Measurements from ENCODE around the gene LIG3.
"Not testable (repeated sequence)": the region's sequence is repeated elsewhere in the genome, so short reads cannot be mapped to it uniquely, and the experiment has no call there.

LIG3 gene

DNA sequence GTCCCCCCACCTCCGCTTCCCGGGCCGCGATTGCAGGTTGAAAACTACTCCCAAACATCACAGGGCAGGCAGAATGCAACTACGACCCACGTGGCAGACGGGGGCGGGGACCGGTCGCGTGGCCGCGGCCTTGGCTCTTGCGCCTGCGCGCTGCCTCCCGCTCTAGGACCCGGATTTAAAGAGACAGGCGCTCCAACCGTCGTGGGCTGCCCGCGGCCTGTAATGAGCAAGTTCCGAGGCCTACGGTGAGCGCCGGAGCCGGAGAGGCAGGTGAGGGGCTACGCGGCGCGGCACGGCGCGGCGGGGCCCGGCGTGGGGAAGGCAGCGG is at the start of gene LIG3:
TSS of gene LIG3 (plus strand) at position 160 of the 328 bp plus-strand sequence. CDS start 2,494 bp downstream, outside the sequence.
- peak; percentile 92 to 97 (median 92) for DNase-seq

DNA sequence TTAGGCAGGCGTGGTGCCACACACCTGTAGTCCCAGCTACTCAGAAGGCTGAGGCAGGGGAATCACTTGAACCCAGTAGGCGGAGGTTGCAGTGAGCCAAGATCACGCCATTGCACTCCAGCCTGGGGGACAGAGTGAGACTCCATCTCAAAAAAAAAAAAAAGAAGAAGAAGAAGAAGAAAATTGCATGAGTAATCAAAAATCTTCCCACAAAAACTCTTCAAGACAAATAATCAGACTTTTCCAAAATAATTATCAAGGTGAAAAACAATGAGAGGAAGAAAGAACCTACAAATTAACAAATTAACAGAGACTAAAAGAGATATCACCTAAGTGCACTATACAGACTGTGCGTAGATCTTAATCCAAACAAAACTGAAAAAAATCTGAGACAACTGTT is 29.5 kb upstream of the LIG3 start:
- not testable (repeated sequence) for DNase-seq

DNA sequence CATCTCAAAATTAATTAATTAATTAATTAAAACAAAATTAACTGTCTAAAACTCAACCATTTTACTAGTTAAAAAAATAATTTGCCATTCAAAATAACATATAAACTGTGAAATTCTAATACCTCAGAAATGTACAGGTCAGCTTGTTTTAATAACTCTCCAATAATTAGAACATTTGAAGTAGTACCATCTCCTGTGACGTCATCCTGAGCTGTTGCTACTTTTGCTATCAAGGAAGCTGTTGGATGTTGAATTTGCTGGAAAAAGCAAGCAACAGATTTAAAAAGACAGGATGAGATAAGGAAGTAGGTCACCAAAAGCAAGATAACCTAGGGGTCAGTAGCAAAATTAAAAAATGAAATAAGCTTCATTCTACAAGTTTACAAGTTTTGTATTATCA is 21.9 kb upstream of the LIG3 start:
- DNase-seq: no peak

DNA sequence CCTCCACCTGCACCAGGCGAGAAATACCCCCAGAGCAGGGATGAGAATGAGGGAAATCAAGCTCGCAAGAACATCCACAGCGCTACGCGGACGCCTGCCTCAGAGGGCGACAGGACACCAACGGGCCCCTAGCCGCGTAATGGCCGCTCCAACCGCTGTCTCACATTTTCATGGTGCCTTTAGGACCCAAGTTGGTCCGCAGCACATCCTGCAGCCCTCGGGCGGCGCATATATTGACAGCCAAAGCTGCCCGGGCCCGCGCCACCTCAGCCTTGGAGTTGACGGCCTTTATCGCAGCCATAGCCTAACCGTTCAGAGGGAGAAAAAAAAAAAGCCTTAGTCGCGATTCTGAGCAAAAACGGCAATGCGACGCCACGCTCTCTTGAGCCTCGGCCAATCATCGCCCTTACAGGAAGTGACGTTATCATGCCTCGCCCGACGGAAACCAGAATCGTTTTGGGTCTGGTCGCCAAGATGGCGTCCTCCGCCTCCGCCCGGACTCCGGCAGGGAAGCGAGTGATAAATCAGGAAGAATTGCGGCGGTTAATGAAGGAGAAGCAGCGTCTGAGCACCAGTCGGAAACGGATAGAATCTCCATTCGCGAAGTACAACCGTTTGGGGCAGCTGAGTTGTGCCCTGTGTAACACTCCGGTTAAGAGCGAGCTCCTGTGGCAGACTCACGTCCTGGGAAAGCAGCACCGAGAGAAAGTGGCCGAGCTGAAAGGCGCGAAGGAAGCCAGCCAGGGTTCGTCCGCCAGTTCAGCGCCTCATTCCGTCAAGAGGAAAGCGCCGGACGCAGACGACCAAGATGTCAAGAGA is 19.0 kb upstream of the LIG3 start, which contains the start of the genes CCT6B and ZNF830:
TSS of gene CCT6B (minus strand) at position 368 of the 819 bp plus-strand sequence. CDS start at position 301, 67 bp downstream.
TSS of gene ZNF830 (plus strand) at position 448 of the 819 bp plus-strand sequence. CDS start at position 475, 27 bp downstream.
- peak; percentile 92 to 98 (median 93) for DNase-seq

DNA sequence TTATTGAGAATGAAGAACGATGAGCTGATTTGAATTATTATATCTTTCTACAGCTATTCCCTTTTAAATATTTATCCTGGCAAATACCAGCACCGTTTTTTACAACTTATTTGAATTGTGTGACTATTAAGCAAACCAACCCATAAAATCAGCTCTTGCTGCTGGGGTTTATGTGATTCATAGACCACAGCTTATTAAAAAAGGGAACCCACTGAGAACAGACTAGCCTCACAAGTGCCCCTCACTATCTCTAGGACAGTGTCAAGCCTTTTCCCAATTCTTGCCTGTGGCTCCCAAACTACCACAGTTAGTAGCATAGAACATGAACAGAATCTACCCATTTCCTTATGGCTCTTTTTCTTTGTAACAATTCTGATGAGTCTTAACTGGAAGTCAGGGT is 6.1 kb upstream of the LIG3 start:
- no peak for DNase-seq

DNA sequence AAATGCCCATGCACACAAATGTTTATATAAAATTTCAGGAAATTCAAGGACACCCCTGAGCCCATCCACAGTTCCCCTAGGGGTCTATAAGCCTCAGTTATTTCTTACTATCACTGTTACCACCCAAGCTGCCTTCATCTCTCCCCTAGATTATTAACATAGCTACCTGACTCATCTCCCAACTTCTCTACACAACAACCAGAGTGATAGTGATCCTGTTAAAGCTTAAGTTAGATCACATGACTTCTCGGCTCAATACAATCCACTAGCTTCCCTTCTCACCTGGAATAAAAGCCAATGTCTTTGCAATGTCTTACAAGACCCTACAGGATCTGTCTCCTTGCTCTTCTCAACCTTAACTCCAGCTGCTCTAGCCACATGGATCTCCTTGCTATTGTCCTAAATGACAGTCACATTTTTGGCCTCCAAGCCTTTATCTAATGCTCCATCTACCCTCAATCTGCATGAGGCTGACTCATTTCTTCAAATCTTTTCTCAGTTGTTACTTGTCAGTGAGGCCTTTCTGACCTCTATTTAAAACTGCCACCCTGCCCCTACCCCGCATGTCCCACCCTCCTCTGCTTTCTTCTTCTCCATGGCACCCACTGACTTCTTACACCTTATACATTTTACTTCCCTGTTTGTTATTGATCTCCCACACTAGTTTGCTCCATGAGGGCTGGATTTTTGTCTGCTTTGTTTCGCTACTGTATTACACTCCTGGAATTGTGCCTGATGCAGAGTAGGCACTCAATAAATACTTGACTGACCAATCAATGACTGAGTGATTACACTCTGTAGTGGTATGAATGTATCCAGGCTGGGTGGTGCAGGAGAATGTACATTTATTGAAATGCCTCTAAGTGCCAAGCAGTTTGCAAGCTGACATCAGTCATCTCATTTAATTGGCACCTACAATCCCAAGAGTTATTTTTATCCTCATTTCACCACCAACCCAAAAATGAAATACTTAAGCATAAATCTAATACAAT is 5.2 kb upstream of the LIG3 start:
- no peak for DNase-seq

DNA sequence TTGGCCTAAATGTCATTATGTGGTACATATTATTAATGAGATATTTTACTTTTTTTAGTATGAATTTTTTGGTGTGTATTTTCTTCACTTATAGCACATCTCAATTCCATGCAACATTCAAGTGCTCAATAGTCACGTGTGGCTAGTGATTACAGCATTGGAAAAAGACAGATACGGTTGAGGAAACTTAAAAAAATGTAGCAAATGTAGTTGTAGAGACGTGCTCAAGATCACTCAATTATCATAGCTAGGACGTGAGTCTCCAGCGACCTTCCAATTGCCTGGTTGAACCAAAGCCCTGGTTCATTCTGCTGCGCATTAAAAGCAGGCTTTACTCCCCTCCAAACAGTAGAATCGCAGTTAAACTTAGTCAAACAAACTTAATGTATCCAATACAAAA is 1.2 kb upstream of the LIG3 start:
- no peak for DNase-seq

DNA sequence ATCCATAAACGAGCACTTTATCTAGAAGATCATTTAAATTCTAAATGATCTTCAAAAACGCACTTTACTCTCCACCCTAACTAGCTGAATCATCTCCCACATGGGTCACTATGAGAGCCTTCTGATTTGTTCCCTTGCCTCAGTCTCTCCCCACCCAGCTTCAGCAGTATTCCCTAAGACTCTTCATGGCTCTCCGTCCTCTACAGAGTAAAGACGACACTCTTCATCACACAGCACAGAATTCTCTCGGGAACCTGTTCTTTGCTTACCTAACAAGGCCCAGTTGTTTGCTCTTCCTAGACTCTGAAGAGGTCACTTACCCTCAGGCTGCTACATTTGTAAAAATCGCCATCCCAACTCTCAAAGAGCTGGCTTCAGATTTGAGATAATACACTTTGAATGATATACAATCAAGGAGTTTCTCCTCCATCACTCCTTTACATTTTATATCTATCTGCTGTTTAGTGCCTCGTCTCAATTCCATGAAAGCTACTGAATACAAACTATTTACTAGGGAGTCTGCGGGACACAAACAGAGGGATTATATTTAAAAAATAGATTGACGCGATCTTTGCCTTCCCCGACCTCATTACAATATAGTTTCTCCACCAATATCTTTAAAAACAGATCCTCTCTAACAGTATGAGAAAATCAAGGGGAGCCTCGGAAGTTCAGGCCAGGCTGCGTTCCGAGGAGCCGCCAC is 511 bp upstream of the LIG3 start:
- peak in 2 of 3 experiments; percentile 19 to 64 for DNase-seq

DNA sequence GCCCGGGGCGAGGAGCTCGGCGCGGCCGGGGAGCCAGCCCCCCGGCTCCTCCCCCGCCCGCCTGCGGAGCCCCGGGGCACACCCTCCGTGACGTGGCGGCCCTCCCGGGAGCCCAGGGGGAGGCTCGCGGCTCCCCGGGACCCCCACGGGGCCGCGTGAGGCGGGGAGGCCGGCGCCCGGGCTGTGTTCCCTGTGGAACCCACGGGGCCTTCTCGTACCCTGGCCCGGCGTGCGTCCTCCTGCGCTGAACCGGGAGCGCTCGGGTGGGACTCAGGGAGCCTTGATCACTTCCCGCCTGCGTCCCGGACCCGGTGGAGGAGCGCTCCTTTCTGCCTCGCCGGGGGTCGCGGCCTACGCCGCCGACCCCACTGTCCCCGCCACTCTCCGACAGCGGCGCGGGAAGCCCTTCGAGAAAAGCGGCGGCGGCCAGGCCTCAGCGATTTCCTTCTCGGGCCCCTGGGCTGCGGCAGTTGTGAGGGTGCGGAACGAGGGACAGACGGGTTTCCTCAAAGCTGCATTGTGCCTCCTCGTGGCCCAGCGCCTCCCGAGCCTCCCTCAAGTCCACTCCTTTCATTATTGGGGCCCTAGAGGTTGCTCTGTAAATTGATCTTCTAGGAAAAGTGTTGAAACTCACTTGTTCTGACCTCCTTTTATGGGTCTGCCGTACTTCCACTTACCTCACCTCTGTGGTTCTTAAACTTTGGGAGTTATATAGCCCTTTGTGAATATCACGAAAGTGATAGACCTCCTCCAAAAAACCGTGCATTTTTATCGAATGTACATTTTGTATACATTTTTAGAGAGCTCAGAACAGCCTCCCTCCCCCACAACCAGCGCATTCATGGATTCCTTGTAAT is 597 bp downstream of the LIG3 start:
- DNase-seq: peak; percentile 80 to 91 (median 83)

DNA sequence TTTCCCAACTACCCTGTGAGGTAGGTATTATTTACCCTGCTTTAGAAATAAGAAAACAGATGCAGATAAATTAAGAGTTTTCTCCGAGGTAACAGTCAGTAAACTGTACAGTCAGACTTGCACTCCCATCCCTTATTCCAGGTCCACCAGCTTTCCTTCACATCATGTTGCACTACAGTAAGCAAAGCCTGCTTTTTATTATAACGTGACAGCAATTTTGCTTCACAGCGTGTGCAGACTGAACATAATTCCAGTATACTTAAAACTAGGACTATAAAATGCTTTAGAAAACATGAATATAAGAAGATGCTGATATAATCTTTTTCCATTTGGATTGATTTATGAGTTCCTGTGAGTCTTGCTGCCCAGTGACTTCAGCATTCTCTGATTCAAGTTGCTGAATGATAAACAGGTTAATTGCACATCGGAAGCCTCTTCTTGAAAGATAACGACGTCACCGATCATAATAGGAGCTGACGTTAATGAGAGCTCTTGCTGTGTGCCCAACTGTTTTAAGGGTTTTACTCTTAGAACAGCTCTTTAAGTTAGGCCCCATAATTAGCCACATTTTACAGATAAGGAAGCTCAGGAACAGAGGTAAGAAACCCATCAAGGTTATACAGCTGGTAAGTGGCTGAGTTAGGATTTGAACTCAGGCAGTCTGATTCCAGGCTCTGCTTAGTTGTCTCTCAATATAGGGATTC is 1.4 kb downstream of the LIG3 start:
- peak; percentile 11 to 72 (median 52) for DNase-seq

DNA sequence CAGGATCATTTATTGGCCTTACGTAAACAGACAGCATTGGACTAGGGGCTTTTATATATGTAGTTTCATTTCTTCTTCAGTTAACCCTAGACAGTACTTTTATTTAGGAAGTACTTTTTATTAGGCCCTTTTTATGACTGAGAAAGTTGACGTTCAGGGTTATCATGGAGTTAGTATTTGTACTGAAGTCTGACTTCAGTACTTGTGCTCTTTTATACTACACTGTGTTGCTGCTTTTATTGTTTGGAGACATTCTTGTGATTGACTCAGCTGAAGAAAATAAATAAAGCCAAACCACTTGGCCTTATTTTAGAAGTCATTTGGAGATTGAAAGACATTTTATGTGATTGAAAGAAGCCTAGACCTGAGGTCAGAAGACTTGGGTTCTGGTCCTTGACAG is 6.9 kb downstream of the LIG3 start:
- DNase-seq: no peak

DNA sequence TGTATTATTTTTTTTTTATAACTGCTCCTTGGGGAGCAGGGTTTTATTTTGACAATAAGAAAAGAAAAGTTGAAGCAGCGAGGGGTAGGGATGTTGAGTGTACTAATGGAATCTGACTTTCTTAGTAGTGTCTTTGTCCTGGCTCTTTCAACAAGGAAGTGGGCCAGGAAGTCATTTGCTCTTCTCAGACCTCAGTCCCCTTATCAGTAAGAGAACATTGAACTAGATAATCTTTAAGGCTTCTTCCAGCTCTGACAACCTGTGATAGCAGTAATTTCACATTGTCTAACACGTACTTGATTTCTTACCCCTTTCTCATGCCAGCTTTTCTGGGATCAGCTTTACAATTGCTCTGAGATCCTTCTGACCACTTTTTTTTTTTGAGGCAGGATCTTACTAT is 8.3 kb downstream of the LIG3 start:
- DNase-seq: no peak

DNA sequence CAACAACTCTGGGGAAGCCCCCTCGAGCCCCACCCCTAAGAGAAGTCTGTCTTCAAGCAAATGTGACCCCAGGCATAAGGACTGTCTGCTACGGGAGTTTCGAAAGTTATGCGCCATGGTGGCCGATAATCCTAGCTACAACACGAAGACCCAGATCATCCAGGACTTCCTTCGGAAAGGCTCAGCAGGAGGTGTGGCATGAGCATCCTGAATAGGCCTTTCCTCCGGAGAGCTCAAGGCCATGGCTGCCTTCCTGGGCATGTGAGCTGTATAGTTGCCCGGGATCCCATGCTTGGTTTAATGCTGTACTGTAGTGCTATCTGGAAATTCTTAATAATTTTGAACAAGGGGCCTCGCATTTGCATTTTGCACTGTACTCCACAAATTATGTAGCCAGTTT is 9.2 kb downstream of the LIG3 start:
- no peak for DNase-seq

DNA sequence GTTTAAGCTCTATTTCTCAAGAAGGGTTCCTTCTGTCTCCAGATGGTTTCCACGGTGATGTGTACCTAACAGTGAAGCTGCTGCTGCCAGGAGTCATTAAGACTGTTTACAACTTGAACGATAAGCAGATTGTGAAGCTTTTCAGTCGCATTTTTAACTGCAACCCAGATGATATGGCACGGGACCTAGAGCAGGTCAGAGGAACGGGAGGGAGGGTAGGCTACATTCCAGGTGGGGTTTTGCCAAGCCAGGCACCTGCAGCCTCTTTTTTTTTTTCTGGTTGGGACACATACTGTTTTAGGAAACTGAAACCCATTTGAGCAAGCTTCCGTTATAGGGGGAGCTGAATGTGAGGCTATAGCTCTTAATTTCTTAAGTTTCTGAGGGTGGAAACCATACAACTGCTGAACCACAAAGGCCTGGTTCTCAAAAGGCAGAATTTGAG is 10.6 kb downstream of the LIG3 start:
- no peak for DNase-seq

DNA sequence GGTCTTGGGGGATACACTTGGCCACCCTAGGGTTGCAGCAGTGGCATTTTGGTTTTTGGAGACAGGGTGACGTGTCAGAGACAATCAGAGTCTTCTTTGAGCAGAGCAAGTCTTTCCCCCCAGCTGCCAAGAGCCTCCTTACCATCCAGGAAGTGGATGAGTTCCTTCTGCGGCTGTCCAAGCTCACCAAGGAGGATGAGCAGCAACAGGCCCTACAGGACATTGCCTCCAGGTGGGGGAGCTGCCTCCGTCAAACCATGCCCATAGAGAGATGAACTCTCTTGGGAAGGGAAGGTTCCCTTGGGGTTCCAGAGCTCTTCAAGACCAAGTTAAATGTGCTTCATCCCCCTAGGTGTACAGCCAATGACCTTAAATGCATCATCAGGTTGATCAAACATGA is 11.3 kb downstream of the LIG3 start:
- DNase-seq: no peak

DNA sequence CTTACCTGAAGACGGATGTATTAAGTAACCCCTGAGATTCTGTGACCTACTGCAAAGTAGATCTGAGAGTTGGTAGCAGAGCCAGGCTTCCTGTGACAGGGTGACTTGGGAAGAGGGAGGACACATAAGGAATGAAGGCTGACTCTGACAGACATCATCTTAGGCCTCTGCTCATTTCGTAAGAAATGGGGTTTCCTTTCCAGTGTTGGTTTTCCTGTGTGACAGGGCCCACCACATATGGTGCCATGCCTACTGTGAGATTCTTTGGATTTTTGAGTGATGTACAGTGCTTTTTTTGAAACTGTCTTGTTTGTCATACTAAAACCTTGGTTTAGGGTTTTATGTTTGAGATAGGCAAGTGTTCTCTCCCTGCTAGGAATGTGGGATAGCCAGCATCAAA is 12.7 kb downstream of the LIG3 start:
- no peak for DNase-seq

DNA sequence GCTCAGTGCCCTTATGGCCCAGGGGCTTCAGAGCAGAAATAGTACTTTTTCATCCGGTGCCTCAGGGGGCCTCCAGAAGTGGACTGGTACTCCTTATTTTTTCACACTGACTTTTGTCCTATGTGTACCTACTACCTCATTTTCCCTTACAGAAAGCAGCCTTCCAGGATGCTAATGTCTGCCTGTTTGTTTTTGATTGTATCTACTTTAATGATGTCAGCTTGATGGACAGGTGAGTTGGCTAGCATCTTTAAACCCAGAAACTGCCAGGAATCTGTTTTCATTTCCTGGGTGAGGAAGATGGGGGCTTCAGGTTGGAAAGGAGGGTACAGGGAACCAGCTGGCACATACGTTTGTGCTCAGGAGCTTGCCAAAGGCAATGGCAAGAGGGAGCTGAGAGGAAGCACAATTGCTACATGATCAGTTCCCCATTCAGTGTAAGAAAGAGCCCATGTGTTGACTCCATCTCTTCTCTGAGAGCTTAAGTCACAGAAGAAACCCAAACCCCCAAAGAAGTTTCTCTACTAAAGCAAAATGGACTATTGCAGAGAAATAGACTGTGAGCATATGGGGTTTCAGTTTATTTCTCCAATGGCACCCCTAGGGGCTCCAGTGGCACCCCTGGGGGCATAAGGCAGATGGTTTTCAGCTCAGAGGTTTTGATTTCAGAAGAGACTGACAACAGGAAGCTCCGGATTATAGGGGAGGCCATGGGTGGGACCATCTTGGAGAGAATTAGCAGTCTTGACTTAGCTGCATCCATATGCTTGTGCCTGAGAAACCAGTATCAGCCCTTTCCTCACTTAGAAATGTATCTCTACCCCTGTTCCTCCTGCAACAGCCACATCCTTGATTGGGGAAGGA is 16.3 kb downstream of the LIG3 start:
- DNase-seq: no peak

DNA sequence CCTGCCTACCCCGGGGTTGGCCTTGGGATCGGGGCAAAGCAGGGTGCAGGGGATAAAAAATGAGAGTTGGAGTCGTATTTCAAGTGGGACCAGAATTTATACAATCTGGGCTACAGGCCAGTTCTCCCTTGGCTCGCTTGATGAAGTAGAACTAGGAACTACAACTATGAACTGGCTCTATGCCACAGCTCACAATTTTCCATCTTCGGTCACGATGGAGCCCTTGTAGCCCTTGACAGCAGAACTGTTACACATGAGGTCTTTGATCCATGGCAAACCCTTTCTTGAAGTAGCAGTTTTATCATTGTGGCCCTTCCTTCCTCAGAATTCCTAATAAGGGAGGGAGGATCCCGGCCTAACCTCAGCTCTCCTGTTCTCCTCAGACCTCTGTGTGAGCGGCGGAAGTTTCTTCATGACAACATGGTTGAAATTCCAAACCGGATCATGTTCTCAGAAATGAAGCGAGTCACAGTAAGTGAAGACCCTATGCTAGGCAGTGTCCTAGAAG is 17.1 kb downstream of the LIG3 start:
- no peak for DNase-seq

DNA sequence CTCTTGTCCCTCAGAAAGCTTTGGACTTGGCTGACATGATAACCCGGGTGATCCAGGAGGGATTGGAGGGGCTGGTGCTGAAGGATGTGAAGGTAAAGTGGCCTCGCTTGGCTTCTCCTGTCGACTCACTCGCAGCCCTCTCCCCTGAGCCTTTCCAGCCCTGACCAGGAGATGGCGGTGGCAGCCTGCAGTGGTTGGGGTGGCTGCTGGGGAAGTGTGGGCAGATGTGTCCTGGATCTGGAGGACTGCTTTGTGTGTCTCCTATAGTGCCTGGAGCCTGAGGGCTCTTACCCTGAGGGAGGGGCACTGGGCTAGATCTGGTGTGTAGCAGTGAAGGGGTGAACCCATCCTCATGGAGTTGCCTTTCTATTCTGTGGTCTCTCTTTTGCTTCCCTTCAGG is 17.9 kb downstream of the LIG3 start:
- DNase-seq: peak; percentile 4 to 65 (median 27)

DNA sequence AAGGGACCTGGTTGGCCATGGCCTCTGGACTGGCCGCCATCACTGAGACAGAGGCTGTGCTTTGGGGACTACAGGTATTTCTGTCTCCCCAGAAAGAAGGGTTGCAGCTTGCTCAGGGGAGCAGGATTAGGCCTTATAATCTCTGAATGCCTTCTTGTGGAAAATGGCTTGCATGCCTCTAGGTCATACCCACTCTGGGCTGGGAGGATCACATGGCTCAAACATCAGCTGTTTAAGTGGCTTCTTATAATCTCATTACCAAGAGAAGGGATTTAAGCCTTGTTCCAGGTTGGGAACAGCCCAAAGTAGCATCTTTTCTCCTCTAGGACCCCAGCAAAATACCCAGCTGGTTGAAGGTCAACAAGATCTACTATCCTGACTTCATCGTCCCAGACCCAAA is 19.1 kb downstream of the LIG3 start:
- DNase-seq: no peak
